ENCODE measurements around the gene MYO18A. TPM values are rescaled to one million over a fixed set of nuclear protein-coding genes. Genes with fewer than 3 reads are reported as not detected.

The MYO18A gene
- total RNA-seq, 2 donors from 2014 or later: 45.4 to 73.2 TPM

DNA sequence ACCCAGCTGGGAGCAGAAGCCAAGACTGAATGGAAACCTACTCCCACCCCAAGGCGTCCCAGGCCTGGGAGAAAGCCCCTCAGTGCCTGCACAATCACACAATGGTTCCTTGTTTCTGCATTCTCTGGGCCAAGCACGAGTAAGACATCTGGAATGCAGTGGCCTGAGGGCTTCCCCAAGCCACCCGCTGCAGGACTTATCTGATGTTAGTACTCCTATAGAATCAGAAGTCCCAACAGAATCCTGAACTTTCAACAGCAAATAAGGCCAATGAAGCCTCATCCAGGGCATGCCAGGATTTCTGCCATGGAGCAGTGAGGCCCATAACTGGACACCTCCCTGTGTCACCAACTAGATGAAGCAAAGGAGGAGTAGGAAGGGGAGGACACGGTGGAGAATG, 28.6 kb downstream of the MYO18A start:
- WGBS, 2 donors: 56 to 64% methylated on average over 2 to 4 of the region's 4 CpGs

DNA sequence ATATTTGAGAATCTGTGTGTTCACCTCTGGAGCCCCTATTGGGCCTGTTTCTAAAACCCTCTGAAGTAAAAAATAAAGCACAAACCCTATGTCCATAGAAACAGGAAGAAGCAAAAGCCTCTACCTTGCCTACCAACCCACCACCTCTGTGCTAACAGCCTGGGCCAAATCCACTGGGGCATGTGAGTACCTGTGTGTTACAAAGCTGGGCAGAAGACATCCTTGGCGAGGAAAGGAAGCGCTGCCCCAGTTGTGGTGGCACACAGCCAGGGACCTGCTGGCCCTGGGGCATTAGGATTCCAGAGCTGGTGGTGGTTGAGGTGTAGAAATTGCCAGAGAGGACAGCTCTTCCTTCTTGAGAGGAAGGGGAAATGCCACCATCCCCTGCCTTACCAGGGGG, 30.0 kb downstream of the MYO18A start:
- Histone ChIP-seq H3K4me3 (no peak overlapping the region), H3K9me3 (no peaks in the 10 kb centered on the region), H3K36me3 (replicated peaks in 1 of 2; ENCODE audit: insufficient read depth in 1 of 2, low read depth in 2 of 2) (no peaks in the 10 kb centered on the region), H3K4me1 (peaks cover 70% of the 10 kb centered on the region), H3K27ac (peak overlapping the region in 3 of 4 donors; percentile 58 to 85 (median 68)), H3K27me3 (no peaks in the 10 kb centered on the region)
- TF ChIP-seq POLR2A (IDR thresholded peaks at IDR 0.05): no peak
- TF ChIP-seq, protein P1, sequence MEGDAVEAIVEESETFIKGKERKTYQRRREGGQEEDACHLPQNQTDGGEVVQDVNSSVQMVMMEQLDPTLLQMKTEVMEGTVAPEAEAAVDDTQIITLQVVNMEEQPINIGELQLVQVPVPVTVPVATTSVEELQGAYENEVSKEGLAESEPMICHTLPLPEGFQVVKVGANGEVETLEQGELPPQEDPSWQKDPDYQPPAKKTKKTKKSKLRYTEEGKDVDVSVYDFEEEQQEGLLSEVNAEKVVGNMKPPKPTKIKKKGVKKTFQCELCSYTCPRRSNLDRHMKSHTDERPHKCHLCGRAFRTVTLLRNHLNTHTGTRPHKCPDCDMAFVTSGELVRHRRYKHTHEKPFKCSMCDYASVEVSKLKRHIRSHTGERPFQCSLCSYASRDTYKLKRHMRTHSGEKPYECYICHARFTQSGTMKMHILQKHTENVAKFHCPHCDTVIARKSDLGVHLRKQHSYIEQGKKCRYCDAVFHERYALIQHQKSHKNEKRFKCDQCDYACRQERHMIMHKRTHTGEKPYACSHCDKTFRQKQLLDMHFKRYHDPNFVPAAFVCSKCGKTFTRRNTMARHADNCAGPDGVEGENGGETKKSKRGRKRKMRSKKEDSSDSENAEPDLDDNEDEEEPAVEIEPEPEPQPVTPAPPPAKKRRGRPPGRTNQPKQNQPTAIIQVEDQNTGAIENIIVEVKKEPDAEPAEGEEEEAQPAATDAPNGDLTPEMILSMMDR (IDR thresholded peaks at IDR 0.05): no peak
- DNase-seq (peak in 2 of 4 donors; percentile 37 to 43), ATAC-seq (no peak)
- 67% methylated on average over 2 of the region's 2 CpGs; no CpG with 5 or more reads in 1 of the 2 donors for WGBS, 2 donors
- intact Hi-C loops (cut with DNase I): loop anchor here (5.0 kb wide), 1 partner anchor 67 kb away; no protein-coding TSS in a partner anchor

More for the DNA sequence above, 28.6 kb downstream of the MYO18A start:
- intact Hi-C loops (cut with DNase I): loop anchor here (5.0 kb wide), 1 partner anchor 66 kb away; no protein-coding TSS in a partner anchor
- ATAC-seq (no peak), DNase-seq (peak in 1 of 4 donors; percentile 33)
- Histone ChIP-seq H3K36me3 (replicated peaks in 1 of 2; ENCODE audit: insufficient read depth in 1 of 2, low read depth in 2 of 2) (no peaks in the 10 kb centered on the region), H3K4me3 (no peak overlapping the region), H3K27ac (peak overlapping the region in 3 of 4 donors; percentile 46 to 85 (median 49)), H3K9me3 (no peaks in the 10 kb centered on the region), H3K27me3 (no peaks in the 10 kb centered on the region), H3K4me1 (peaks cover 77% of the 10 kb centered on the region)
- no peak for TF ChIP-seq POLR2A (IDR thresholded peaks at IDR 0.05)
- TF ChIP-seq, protein P1 (IDR thresholded peaks at IDR 0.05): no peak

DNA sequence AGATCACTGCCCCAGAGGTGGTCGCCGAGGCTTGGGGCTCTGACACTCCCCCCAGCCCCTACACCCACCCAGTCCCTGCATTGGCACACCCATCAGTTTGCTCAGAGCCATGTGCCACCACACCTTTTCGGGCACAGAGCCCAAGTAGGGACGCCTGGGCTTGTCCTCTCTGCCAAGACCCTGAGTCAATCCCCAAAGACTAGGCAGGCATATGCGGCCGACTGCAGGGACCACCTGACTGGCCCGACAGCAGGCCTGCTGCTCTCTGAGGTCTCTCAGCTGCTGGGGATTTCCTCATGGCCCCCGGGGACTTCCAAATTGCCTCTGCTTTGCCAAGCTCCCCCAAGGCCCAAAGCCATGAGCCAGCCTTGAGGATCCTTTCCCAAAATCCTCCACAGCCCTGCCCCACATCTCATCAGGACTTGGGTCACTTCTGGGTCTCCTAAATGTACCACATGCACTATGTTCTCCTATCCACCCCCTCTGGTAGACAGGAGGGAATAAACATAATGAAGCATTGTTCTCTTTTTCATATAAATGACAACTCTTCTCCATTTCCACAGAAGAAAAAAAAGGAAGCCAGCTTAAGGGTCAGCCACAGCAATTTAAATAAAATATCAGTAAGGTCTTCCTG, 30.6 kb downstream of the MYO18A start:
- no peak overlapping the region for H3K4me3 ChIP-seq
- H3K36me3 ChIP-seq (replicated peaks in 1 of 2; ENCODE audit: insufficient read depth in 1 of 2, low read depth in 2 of 2): no peaks in the 10 kb centered on the region
- TF ChIP-seq POLR2A (IDR thresholded peaks at IDR 0.05): no peak
- TF ChIP-seq, protein P1 (IDR thresholded peaks at IDR 0.05): no peak
- intact Hi-C loops (cut with DNase I): loop anchor here (5.0 to 10.0 kb wide), 3 partner anchors 33 to 135 kb away; partner anchors contain the start of gene MYO18A
- DNase-seq (peak in 2 of 4 donors; percentile 51 to 57), ATAC-seq (no peak)
- H3K4me1 ChIP-seq: peaks cover 66% of the 10 kb centered on the region
- no peaks in the 10 kb centered on the region for H3K27me3 ChIP-seq
- no peaks in the 10 kb centered on the region for H3K9me3 ChIP-seq
- WGBS, 2 donors: 35 to 48% methylated on average over 4 to 8 of the region's 8 CpGs
- peak overlapping the region; percentile 11 to 85 (median 63) for H3K27ac ChIP-seq

DNA sequence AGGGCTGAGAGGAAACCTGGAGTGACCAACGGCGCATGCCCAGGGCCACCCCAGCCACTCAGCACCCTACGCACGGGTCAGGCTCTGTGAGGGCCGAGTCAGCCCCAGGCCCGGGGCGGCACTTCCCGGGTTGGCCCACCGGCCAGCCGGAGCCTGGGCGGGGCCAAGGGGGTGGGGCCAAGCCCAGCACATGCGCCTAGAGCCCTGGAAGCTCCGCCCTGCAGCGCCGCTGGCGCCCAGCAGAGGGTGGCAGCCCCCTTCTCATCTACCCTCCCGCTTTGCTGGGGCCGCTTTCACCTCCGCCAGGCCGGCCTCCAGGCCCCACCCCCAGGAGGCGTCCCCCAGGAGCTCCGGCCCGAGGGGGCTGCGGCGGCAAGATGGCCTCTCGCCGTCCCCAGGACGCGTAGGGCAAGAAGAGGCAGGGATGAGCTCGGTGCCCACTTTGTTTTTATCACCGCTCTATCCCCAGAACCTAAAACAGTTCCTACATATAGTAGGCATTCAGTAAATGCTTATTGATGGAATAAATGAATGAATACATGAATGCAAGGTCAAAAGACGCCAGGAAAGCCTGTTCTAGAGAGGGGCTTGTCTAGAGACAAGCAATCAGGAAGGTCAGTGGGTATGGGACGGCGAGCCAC, 31.3 kb downstream of the MYO18A start:
- TF ChIP-seq POLR2A (IDR thresholded peaks at IDR 0.05): peak in 2 of 3 donors; percentile 53 to 55
- TF ChIP-seq, protein P1 (IDR thresholded peaks at IDR 0.05): peak; percentile 94 to 99 (median 98)
- H3K4me3 ChIP-seq: peak overlapping the region in 1 of 2 donors; percentile 24
- peak overlapping the region; percentile 58 to 85 (median 64) for H3K27ac ChIP-seq
- H3K27me3 ChIP-seq: no peaks in the 10 kb centered on the region
- H3K9me3 ChIP-seq: no peaks in the 10 kb centered on the region
- DNase-seq (peak; percentile 95 to 97 (median 95)), ATAC-seq (peak; percentile 96)
- no peaks in the 10 kb centered on the region for H3K36me3 ChIP-seq (replicated peaks in 1 of 2; ENCODE audit: insufficient read depth in 1 of 2, low read depth in 2 of 2)
- WGBS, 2 donors: 4 to 16% methylated on average over 15 to 34 of the region's 34 CpGs
- peaks cover 61% of the 10 kb centered on the region for H3K4me1 ChIP-seq
- intact Hi-C loops (cut with DNase I): loop anchor here (5.0 to 10.0 kb wide), 2 partner anchors 33 to 136 kb away; partner anchors contain the start of gene MYO18A
